ENCODE data around the gene NEIL1.
"Not testable (repeated sequence)": the region's sequence is repeated elsewhere in the genome, so short reads cannot be mapped to it uniquely, and the experiment has no call there.

NEIL1 gene

DNA sequence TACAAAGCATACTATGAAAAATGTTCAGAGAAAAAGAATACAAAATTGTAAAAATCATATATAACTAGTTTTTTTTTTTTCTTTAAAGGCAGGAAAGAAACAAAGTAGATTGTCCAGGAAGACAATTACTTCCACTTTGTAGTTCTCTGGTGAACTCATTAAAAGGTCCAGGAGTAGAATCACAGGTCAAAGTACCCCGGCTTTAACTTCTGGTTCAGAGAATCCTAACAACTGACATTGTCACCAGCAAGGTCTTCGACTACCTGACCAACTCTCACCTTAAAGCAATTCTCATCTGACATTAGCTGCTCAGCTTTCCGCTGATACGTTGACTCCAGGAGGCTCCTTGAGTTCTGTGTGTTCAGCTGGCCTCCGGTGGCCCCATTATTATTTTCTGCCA is 37.1 kb downstream of the NEIL1 start:
- DNase-seq, result not testable (repeated sequence)

DNA sequence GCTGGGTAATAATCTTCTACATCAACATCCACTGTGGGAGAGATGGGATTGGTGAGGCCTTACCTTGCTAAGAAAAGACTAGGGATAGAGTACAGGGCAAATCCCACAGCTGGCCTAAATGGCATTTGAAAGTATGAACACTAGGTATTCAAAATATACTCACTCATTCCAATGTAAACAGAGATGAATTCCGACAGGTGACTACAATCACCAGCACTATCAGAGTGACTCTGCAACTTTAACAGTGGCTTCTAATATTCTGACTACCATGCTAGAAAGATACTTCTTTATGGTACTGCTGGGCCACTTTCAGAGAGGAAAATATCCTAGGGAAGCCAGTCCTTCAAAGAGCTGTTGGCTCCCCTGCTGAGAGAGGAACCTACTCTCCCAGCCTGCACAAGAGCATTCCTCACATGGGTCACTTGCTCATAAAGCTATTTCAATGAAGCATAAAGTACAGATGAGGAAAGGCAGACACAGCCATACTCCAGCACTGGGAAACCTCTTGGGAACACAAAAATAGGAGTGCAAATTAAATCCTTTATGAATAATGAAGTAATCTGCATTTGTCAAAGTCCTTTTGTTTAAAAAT is 43.0 kb downstream of the NEIL1 start:
- DNase-seq, result no peak

DNA sequence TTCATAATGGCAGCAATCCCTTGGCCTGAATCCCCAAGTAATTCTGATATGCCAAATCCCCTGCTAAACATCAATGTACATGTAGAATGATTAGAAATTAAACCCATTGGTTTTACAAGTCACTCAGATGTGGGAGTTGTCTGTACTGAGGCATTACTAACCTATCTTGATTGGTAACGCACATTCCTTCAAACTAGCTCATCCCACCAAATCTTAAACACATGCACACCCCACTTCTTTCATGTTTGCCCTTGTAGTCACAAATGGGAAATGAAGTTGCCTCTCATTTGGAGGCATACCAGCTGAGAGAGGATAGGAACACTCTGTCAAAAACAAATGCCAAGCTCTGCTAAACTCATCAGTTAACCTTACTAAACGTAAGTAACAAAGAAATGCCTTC is 50.7 kb downstream of the NEIL1 start:
- no peak for DNase-seq

- no peak for DNase-seq
Observed at GRCh38 chr15:75403892-75404291, 57.1 kb downstream of the NEIL1 start.

Data from DMS 273 treated with DMSO at 0.1 percent for 48 hours (cell line).